PC-9 (cell line): ENCODE results near the gene HTR3A.

Experiments used
- EZH2 ChIP-seq: fragments of 200-600 bp; sonication (generic); IDR thresholded peaks from 2 replicates; pipeline ENCODE4 v1.8.0; 2017; ENCODE audit warnings: antibody characterized with exemption, low read depth
- TF ChIP-seq, protein P1 (sequence below): fragments of 200-600 bp; sonication (generic); conservative IDR thresholded peaks from 2 replicates; pipeline ENCODE4 v1.6.1; 2017; ENCODE audit warnings: mixed run types, antibody characterized with exemption, mild to moderate bottlenecking, moderate library complexity

DNA sequence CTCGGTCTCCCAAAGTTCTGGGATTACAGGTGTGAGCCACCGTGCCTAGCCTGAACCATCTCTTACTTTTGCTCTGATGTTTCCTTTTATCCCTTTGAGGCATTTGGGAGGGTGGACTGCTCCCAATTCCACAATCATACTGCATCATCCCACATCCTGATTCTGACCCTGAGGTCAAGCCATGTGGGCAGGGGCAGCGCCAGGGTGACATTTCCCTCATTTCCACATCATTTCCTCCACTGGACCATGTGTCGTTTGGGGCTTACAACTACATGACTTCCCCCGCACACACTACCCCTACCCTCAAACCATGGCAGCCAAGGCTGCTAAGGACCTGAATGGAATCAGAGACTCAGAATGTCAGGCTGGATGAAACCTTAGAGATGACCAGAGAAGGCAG lies 58.2 kb downstream of the HTR3A start:
- TF ChIP-seq, protein P1, sequence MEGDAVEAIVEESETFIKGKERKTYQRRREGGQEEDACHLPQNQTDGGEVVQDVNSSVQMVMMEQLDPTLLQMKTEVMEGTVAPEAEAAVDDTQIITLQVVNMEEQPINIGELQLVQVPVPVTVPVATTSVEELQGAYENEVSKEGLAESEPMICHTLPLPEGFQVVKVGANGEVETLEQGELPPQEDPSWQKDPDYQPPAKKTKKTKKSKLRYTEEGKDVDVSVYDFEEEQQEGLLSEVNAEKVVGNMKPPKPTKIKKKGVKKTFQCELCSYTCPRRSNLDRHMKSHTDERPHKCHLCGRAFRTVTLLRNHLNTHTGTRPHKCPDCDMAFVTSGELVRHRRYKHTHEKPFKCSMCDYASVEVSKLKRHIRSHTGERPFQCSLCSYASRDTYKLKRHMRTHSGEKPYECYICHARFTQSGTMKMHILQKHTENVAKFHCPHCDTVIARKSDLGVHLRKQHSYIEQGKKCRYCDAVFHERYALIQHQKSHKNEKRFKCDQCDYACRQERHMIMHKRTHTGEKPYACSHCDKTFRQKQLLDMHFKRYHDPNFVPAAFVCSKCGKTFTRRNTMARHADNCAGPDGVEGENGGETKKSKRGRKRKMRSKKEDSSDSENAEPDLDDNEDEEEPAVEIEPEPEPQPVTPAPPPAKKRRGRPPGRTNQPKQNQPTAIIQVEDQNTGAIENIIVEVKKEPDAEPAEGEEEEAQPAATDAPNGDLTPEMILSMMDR = no peak
- no peak for TF ChIP-seq EZH2
